Gastrocnemius medialis (tissue), 4 donors: ENCODE measurements around the gene PLA2G4D.

Experiments used
- POLR2A ChIP-seq, 2 donors: fragments of 450-650 bp; IDR thresholded peaks; one replicate each; pipeline ENCODE4 v1.6.1; 2017; ENCODE audit warnings: antibody characterized with exemption in 2 of 2, mild to moderate bottlenecking in 2 of 2, moderate library complexity in 2 of 2
- TF ChIP-seq, protein P1 (sequence below), 5 experiments: fragments of 450-650 bp in 3 of 5; fragments of 200-600 bp in 2 of 5; sonication (generic) in 2 of 5; IDR thresholded peaks in 4 of 5; conservative IDR thresholded peaks in 1 of 5; 1 replicate in 4 of 5; 2 replicates in 1 of 5; pipeline ENCODE4 v1.5.1; 2016 to 2019; ENCODE audit warnings: antibody characterized with exemption in 5 of 5, mild to moderate bottlenecking in 3 of 5, moderate library complexity in 3 of 5

GRCh38 chr15:42123546-42123945 is 29.2 kb upstream of the PLA2G4D start:
- TF ChIP-seq, protein P1, sequence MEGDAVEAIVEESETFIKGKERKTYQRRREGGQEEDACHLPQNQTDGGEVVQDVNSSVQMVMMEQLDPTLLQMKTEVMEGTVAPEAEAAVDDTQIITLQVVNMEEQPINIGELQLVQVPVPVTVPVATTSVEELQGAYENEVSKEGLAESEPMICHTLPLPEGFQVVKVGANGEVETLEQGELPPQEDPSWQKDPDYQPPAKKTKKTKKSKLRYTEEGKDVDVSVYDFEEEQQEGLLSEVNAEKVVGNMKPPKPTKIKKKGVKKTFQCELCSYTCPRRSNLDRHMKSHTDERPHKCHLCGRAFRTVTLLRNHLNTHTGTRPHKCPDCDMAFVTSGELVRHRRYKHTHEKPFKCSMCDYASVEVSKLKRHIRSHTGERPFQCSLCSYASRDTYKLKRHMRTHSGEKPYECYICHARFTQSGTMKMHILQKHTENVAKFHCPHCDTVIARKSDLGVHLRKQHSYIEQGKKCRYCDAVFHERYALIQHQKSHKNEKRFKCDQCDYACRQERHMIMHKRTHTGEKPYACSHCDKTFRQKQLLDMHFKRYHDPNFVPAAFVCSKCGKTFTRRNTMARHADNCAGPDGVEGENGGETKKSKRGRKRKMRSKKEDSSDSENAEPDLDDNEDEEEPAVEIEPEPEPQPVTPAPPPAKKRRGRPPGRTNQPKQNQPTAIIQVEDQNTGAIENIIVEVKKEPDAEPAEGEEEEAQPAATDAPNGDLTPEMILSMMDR (IDR thresholded peaks at IDR 0.05 in 4 of 5, conservative IDR thresholded peaks at IDR 0.05 in 1 of 5): no peak
- TF ChIP-seq POLR2A (IDR thresholded peaks at IDR 0.05): no peak
